Raji (cell line): ENCODE data around the gene SLC22A4.

Source experiments
- POLR2A ChIP-seq: IDR thresholded peaks from 2 replicates; pipeline ENCODE4 v1.6.1; 2011; ENCODE audit warnings: low read depth, low read length, control low read depth; ENCODE audit not compliant: insufficient read depth

Gene SLC22A4

DNA sequence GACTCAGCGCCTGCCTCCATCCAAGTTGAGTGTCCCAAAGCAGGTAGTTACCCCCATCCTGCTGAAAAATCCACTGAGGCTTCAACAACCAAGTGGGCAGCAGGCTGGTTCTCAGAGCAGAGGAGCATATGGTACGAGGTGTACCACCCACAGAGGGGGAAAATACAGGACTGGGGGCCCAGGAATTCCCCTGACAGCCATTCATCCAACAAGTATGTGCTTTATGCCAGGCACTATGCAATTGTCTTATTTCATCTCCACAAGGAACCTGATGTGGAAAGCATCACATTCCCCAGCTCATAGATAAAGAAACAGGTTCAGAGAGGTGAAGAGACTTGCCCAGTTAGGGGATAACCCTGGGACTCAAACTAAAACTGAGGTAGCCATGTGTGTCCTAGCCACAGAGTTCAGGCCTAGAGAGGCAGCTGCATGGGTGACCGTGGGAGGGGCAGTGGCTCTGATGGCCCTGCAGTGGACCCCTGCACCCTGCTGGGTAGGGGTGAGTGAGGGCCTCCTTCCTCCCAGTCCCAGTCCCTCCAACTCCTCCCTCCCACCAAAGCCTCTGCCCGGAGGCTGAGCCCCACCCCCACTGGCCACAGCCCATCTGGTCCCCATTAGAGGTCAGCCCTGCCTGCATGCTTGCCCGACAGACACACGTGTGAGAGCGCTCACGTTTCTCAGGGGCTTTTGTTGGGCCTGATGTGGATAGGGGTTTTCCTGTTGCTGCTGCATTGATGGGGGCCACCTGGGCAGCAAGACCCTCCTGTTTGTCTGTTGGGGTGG, 25.2 kb upstream of the SLC22A4 start:
- no peak for TF ChIP-seq POLR2A

DNA sequence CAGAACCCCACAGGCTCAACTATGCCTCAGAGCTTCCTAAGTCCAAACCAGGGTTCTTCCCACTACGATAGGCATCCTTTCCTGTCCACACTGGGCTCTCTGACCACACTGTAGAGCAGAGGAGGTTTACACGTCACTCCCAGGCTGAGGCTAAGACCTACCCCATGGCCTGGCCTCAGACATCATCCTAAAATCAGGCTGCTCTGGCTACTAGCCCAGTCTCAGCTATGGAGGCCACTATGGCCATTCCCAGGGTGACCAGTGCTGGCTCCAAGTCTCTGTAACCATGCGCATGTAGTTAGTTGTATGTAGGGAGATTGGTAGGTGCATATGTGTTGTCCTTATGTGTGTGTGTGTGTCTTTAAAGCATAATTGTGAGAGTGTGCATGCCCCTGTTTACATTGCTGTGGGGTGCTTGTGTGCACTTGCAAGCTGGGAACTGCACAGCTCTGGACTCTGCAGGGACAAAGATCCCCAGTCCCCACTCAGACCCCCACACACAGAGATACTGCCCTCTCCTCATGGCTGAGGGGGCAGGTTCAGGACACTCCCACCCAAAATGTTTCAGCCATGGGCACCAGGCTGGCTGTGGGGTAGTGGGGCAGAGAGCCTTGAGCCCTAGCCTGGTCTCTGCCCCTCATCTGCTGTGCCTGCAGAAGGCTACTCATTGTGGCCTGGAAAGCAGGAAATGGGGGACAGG, 24.4 kb upstream of the SLC22A4 start:
- TF ChIP-seq POLR2A, result no peak

DNA sequence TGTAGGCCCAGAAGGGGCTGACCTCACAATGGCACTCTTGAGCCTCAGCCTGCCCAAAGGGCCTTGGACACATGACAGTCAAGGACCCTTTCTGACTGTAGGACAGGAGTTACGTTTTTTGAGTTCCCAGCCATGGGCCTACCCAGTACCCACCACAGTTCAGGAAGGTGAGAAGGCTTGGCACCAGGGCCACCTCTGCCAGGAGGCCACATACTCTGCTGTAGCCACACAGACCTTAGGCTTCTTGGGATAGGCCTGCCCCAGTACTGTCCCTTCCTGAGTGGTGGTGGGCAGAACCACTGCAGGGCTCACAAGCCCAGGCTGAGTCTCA, 23.9 kb upstream of the SLC22A4 start:
- no peak for TF ChIP-seq POLR2A

DNA sequence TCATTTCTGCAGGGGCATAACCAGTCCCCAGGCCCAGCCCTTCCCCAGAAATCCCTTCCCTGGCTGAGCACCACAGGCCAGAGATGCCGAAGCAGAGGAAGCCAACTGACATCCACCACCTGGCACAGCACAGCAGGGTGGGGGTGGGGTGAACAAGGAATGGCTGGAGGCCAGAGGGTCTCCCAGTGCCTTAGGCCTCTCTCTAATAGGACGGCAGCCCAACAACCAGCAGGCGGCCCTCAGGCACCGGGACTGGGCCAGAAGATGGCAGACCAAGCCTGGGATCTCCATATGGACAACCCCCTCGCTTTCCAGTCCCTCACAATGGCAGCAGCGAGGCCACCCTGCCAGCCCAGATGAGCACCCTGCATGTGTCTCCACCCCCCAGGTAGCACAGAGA, 23.5 kb upstream of the SLC22A4 start:
- TF ChIP-seq POLR2A, result no peak

DNA sequence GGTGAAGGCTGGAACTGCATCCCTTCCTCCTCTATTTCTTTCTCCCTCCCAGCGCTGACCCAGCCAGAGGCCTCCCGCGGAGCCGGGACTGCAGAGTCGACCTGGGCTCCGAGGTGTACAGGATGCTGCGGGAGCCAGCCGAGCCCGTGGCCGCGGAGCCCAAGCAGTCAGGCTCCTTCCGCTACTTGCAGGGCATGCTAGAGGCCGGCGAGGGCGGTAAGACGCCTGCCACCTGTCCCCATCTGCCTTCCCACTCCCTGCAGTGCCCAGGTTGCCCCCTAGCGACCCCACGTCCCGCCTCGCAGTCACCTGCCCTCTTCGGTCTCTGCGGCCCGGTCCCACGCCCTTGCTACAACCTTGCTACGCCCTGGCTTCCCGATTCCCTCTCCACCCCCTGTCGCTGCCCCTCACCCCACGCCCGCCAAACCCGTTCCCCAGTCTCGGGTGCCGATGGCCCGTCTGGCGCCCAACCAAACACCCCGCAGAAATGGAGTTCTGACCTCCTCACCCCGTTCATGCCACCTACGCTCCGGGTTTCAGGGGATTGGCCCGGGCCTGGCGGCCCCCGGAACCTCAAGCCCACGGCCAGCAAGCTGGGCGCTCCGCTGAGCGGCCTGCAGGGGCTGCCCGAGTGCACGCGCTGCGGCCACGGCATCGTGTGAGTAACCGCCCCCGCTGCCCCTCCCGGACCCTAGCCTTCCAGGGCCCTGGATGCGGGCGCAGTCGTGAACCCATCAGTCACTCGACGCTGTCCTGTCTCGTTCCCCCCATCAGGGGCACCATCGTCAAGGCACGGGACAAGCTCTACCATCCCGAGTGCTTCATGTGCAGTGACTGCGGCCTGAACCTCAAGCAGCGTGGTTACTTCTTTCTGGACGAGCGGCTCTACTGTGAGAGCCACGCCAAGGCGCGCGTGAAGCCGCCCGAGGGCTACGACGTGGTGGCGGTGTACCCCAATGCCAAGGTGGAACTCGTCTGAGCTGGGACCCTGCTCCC, 22.6 kb upstream of the SLC22A4 start:
- TF ChIP-seq POLR2A, result no peak

DNA sequence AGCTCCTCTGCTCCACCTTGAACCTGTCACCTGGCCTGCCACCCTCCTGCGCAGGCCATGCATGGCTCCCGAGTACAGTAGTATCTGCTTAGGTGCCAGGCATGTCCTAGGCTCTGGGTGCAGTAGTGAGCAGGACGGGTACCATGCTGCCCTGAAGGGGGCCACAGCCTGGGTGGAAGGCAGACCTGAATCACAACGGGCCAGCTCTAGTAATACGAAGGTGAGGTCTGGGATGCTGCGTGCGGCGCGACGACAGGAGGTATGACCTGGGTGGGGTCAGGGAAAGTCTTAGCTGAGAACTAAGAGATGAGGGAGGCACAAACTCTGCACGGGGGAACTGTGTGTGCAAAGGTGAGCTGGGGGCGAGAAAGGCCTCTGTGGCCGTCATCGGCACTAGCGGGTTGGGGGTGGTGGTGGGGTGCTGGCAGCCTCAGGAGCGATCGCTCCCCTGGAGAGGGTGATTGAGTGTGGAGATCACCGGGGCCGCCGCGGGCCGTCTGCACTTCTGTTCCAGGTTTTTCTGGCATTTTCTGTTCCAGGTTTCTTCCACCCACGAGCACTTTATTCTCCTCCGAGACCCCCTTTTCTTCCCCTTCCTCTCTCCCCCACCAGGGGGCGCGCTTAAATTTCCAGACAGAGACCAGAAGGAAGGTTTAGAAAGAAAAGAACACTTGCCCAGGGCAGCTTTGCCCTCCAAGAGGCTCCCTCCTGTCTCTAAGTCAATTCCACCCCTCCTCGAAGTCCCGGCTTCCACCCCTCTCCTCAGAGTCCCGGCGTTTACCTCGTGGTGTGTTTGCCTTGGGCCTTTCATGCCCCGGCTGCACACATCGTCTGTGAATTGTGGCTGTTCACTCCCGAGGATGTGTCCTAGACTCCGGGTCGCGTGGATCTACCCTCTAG, 21.6 kb upstream of the SLC22A4 start:
- TF ChIP-seq POLR2A, result no peak

DNA sequence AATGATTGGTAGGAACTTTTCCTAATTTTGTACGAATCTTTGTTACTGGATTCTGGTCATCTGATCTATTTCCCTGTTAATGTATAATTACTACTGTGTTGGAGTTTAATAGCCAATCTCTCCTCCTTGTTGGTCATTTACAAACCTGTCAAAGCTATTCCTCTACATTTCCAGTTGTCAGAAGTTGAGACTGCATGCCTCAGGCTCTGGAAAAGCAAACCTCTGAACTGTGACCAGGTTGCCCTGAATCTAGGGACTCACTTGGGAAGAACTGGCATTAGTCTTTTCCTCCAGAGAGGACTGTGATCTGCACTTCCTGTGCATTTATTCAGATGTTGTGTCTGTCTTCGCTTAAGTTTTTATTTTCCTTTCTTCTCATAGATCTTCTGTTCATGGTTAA, 20.6 kb upstream of the SLC22A4 start:
- TF ChIP-seq POLR2A, result no peak

DNA sequence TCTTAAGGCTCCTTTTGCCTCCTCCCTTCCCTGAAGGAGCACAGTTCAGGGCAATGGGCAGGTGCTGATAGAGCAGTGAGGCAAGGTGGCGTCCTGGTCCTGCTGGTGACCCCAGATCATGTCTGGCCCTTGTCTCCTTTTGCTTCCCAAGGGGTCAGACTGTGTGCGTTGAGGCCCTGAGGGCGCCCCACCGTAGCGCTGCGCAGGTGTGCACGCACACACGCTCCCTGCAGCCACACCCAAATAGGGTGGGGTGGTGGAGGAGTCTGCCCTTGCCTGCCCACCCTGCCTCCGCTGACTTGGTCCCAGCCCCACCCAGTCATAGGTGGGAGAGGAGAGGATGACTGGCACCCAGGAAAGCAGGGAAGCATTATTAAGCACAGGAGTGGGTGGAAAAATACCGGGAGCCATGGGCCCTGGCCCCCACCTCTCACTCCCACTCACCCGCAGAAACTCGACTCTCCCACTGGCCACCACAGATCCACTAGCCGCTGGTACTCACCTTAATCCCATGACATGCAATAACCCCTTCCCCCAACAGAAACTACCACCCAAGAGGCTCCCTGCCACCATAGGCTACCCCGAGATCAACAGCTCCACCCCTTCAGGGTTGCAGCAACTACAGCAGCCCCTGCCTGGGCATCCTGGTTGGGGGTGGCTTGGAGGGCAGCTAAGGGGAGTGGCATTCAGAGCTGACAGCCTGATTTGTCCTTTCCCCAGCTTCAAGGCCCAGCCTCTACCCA, 20.0 kb upstream of the SLC22A4 start:
- TF ChIP-seq POLR2A, result no peak

DNA sequence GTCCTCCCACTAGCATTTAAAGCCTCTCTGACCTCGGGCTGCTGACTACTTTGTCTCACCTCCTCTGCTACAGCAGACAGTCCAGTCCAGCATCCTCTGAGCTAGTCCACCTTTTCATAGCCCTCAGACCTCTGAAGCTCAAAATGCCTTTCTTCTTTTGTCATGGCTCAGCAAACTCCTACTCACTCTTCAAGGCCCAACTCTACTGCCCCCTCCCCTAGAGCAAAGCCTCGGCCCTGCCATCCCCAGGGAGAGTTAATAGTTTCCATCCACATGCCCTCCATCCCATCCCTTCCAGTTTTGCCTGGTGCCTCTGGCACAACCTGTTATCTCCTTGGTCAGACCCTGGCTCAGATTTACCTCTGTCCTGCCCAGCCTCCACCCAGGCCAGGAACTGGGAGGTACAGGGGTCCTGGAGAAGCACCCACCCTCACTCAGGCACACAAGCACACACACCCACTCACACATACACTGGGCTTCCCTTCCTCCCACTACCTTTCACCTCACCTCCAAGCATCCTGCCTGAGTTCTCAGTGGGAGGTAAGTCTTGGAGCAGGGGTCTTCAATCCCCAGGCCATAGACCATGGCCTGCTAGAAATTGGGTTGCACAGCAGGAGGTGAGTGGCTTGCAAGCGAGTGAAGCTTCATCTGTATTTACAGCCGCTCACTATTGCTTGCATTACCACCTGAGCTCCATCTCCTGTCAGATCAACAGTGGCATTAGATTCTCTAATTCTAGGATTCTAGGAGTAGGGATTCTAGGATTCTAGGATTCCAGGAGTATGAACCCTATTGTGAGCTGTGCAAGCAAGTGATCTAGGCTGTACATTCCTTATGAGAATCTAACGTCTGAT, 18.6 kb upstream of the SLC22A4 start:
- no peak for TF ChIP-seq POLR2A

DNA sequence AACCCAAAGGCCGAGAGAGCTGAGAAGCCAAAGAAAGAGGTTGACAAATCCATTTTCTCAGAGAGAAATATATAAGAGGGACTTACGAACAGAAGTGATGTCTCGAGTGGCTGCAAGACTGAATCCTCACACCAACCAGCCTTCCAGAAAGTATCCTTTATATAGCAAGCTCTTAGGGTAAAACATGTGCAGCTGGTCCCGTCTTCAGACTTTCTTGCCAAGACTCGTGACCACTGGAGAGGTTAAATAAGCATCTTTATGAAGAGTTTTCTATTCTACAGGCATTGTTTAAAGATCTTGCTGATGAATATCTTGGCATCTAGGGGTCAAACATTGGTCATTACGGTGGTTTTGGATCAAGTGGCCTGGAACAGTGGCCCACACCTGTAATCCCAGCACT, 16.9 kb upstream of the SLC22A4 start:
- TF ChIP-seq POLR2A, result no peak

DNA sequence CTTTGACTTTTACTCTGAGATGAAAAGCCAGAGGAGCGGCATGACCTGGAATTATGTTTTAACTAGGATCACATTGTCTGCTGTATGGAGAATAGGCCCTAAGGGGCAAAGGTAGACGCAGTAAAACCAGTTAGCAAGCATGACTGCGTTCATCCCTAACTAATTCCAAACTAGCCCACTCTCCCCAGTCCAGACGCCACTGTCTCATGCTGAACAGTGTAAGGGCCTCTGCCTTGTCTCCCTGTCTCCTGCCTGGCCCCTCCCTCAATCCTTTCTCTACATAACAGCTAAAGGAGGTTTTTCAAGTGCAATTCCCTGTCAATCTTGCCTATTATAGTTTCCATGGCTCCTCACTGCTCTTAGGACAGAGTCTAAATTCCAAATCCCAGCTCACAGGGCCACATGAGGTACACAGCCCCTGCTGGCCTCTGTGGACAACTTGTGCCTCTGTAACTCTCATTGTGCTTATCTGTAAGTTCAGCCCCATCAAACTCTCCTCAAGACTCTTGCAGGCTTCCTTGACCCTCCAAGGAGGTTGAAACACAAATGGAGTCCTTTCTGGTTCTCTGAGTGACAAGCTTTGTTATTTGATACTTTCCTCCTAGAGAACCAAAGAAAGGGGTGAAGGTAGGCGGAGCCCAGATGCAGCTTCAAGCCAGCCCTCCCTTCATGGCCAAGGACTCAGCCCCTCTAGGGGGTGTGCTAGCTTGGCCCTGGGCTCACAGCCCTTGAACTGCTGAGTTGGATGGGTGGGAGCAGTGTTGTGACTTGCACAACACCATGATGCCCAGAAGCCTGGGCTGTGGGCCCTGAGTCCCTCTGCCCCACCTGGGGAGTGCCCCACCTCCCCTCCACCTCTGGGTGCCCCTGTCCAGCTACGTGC, 16.0 kb upstream of the SLC22A4 start:
- TF ChIP-seq POLR2A, result no peak

DNA sequence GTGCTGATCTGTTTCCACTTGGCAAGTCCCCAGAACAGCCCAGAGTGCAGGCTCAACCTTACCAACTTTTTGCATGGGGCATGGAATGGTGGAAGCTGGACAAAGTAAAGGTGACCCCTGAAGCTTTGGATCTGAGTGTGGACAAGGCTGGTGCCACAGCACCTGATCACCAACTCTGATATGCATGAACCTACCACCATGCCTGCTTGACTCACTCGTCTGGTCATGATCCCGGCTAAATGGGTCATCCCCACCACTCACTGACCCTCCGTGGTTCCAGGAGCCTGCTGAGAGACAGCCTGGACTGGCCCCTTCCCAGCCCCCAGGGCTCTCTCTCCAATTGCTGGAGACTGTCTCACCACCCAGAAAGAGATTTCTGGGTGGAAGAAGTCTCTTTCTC, 14.4 kb upstream of the SLC22A4 start:
- no peak for TF ChIP-seq POLR2A
